Stimulated activated CD4-positive, alpha-beta T cell treated with anti-CD3 and anti-CD28 coated beads, Interleukin-4, amount 100 ng/mL, for 48 hours (primary cell): Measurements from ENCODE around the gene PRKG1.

ENCODE experiments used
- DNase-seq, 2 donors: peaks; one replicate each; pipeline ENCODE4 v3.0.0-alpha.2; 2020; ENCODE audit warnings: low read depth in 2 of 2

The PRKG1 gene

GRCh38 chr10:51699145-51699474, 624.8 kb downstream of the PRKG1 start:
- no peak for DNase-seq

DNA sequence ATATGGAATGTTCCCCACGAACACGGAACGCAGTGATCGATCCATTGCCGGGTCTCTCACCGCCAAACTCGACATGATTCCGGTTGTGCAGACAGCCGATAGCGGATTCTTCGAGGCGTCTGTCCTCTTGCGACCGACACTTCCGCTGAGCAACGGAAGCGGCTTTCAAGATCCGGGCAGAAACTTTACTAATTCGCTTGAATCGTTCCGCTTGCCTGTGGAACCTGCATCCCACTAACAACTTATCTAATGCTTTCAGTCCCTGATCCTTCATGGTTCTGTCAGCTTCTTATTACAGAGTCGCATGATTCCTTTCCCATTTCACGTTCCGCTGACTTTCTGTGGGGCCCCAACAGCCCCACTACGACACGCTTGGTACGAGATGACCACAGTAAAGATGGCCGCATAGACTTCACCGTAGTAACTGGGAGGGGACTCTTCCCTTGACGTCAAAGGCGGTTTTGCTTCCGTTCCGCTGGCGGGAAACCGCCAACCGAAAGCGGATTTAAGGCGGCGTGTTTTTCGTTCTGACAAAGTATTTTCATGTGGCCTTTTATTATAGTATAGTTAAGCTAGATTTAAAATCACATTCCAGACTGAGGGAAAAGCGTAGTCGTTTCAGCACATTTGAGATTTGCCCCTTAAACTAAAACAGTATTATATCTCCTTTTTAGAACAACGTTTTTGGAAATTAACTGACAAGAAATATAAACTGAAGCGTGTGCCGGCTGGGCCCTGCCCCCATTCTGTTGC, 625.4 kb downstream of the PRKG1 start, which contains the start of gene CSTF2T:
Gene CSTF2T (minus strand): TSS at position 121 of the 753 bp plus-strand sequence. CDS start 46 bp downstream, at position 75.
- peak; percentile 78 to 84 for DNase-seq

DNA sequence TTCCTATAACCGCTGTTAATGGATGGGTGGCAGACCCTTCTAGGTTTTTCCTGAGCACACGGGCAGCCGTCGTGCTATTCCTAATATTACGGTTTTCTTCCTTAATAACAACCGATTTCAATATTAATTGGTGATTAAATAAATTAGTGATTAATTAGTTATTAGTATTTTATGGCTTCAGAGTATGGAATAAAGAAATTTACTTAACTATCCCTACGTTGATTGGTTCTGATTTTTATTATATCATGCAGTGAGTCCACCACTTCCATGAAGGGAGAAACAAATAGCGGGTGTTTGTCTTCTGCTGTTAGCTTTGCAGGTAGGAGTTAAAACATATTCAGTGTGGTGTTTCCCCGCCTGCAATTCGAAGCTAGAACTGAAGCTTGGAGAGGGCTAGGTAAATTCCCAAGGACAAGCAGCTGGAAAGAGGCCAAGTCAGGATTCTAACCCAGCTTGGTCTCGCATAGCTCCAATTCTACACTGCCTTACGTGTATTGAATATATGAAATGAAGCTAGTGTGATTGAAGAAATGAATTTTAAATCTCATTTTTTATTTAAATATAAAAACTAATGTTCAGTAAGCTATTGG, 626.0 kb downstream of the PRKG1 start:
- peak in 1 of 2 donors; percentile 11 for DNase-seq

GRCh38 chr10:51705774-51706173, 631.5 kb downstream of the PRKG1 start:
- DNase-seq = no peak

DNA sequence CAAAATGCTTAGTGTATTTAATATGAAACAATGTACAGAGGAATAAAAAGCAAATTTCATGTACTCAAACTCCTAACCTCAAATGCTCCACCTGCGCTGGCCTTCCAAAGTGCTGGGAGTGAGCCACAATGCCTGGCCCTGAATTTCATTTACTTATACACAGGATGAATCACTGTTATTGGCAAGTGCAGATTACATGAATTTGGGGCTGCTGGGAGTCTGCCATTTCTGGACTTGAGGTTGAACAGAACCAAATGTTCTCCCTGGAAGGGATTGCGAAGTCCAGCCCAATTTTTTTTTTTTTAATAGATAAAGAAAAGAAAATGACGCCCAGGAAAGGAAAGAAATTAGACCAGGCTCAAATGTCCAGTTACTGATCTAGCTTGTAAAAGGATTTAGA, 631.9 kb downstream of the PRKG1 start:
- no peak for DNase-seq

DNA sequence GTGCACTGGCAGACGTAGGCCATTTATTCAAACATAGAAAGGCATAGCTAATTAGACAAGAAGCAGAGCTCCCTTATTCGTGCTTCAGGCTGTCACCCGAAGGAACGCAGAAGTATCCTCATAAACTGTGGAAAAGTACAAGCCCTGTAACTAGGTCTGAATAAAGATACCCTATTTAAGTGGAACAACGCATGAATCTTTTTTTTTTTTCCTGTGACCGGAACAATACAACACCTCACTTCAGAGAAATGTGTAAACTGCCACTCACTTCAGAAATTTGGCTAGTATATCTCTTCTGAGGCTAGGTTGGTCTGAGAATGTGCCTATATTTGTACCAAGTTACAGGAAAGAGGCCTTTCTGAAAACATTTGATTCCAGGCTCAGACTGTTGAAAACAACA, 633.1 kb downstream of the PRKG1 start:
- no peak for DNase-seq

GRCh38 chr10:51707821-51708424, 633.6 kb downstream of the PRKG1 start:
- DNase-seq = no peak

GRCh38 chr10:51708609-51709008, 634.3 kb downstream of the PRKG1 start:
- no peak for DNase-seq

DNA sequence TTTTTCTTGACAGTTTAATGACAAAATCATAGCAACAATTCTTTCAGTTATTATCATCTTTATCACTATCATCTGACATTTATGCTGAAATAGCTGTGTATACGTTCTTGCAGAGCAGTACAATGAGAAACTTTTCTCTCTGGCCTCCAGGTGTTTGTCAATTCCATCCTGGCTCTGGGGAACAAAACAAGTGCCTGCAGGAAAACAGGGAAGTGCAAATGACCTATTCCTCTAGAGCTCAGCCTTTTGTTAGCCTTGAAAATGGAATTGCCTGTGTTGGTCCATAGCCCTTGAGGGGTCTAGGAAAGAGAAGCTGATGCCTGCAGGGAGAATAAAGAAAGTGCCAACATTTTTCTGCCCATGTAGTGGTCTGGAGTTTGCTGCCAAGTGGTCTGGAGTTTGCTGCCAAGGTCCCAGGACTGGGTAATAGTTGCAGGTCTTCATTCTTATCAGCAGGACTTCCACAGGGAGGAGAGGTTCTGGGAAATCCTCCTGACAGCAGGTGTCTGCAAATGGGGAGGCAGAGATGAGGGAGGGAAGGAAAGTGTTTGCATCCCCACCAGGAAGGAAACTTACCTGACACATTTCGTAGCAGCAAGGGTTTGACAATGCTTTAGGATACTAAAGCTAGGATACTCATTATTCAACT, 635.2 kb downstream of the PRKG1 start:
- DNase-seq = no peak

- DNase-seq = no peak
Measured at GRCh38 chr10:51711519-51711891, 637.2 kb downstream of the PRKG1 start.

DNA sequence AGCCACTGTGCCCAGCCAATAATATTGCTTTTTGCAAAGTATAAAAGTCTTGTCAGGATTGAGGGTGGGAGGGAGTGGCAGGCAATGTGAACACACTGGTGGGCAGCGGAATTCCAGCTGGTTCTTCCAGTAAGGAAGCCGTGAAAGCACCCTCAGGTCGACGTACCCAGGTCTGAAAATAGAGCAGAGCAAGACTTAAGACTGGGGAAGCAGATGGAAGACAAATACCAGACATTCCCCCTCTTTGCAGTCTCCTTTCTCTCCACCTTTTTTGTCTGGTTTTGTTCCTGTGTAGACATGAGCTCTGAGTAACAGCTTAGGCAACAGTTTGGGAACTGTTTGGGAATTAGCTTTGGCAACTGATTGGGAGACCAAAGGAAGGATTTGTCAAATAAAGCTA, 642.7 kb downstream of the PRKG1 start:
- DNase-seq = no peak

DNA sequence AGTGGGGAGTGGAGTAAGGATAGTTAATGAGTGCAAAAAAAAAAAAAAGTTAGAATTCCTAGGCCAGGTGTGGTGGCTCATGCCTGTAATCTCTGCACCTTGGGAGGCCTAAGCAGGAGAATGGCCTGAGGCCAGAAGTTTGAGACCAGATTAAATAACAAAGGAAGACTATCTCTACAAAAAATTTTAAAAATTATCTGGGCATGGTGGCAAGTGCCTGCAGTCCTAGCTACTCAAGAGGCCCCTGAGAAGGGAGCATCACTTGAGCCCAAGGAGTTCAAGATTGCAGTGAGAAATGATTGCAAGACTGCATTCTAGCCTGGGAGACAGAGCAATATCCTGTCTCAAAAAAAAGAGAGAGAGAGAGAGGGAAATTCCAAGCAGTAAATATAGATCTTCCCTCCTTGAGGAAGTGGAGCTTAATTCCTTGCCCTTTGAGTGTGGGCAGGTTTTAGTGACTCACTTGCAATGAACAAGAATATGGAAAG, 644.6 kb downstream of the PRKG1 start:
- no peak for DNase-seq

DNA sequence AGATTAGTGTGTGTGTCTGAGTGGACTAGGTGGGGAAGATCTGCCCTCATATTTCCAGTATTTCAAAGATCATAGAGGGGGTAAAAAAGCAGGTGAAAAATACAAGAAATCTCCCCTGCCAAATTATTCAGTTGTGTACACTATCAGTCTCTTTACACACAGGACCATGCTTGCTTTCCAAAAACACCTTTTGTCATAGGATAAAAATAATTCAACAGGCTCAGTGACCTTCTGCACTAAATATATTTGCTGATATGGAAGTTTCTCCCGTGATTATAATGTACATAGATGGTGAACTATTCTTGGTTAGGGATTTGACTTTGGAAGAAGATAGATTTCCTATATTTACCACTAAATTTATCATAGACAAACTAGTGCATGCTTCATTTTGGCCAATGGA, 649.8 kb downstream of the PRKG1 start:
- DNase-seq = no peak

GRCh38 chr10:51729822-51730555, 655.7 kb downstream of the PRKG1 start:
- DNase-seq = no peak

GRCh38 chr10:51733057-51733456, 658.8 kb downstream of the PRKG1 start:
- DNase-seq = no peak

DNA sequence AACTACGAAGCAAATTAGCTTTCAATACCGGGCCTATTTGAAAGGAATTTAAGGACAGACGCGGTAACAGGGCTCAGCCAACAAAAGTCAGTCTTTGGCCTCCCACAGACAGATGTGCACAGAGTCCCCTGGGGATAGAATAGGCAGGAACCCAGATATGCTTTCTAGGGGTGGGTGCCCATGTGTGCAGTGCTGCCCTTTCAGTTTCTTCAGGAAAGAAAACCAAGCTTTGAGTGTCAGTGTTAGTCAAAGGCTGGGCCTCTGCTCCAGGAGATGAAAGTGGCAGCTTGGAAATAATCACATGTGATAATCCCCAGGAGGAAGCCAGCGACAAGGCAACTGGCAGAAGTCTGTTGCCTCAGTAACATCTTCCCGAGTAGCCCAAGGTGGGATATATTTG, 668.9 kb downstream of the PRKG1 start:
- no peak for DNase-seq

DNA sequence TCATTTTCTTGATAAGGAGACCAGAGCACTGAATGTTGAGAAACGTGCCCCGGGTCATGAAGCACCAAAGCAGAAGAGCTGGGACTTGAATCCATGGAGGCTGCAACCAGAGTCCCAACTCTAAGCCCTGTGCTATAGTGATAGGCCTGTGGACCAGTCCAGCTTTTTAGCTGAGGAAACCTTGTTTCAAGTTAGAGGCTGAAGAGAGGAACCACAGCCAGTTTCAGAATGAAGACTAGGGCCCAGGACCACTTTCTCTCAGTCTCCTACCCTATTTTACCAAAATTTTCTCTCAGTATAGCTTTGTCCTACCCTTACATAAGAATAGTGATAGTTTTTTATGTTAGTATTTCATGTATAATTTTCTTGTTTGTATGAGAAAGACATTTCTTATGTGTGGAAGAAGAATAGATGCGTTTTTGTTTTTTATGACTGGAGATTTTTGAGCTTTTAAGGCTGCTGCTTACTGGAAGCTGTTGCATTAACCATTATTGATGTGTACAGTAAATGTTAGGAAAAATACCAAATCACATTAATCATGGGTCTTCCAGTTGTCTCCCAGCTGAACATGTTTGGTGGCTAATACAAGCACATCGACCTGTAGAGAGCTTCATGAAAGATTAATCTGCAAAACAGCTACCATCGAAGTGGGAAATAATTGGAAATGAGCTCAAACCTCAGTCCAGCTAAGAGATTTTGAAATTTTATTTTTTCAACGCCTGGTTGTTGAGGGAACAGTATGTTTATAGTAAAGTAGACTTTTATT, 670.1 kb downstream of the PRKG1 start:
- no peak for DNase-seq

DNA sequence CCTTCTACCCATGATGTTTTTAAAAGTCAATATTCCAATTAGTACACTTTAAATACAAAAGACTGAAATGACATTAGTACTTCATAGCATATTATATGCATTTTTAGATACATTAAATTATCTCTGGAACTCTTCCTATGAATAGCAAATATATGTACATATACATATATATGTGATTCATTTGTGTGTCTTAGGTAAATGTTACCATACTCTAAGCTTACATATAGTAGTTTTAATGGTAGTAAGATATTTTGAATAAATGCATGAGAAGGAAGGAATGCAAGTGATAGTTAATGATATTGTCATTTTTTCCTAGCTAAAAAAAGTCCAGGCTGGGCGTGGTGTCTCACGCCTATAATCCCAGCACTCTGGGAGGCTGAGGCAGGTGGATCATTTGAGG, 671.1 kb downstream of the PRKG1 start:
- no peak for DNase-seq

GRCh38 chr10:51747216-51747615, 672.9 kb downstream of the PRKG1 start:
- no peak for DNase-seq

DNA sequence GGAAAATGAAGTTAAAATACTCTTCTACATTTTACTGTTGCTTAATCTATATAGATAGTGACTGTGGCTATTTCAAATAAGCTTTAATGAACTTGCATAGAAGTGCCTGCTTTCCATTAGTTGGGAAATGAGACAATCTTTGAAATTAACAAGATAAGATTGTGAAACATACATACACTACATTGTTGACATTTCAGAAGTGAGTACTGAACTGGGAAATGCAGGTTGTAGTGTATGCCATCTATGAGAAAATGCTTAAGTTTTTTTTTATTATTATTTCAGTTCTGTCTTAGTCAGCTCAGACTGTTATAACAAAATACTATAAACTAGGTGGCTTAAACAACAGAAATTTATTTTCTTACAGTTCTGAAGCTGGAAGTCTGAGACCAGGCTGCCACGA, 674.7 kb downstream of the PRKG1 start:
- no peak for DNase-seq

- DNase-seq = no peak
Measured at GRCh38 chr10:51758366-51758765, 684.1 kb downstream of the PRKG1 start.
